ENCODE data around the gene BTNL8.

DNA sequence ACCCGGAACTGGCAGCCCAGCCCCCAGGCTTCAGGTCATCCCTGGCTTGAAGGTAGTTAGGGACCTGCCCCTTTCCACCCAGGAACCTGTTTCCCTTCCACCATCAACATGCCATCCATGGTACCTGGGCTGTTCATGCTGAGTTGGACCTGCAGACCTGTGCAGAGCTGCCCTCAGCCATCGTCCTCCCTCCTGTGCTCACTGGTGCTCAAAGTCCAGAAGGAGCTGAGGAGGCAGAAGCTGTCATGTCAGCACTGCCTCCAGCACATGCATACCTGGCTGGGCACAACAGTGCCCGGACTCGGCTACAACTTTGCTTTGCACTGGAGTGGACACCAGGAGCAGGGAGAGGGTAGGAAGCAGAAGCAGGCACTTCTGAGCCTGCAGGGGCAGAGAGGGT is 36.2 kb downstream of the BTNL8 start:
- TF ChIP-seq, protein P1, sequence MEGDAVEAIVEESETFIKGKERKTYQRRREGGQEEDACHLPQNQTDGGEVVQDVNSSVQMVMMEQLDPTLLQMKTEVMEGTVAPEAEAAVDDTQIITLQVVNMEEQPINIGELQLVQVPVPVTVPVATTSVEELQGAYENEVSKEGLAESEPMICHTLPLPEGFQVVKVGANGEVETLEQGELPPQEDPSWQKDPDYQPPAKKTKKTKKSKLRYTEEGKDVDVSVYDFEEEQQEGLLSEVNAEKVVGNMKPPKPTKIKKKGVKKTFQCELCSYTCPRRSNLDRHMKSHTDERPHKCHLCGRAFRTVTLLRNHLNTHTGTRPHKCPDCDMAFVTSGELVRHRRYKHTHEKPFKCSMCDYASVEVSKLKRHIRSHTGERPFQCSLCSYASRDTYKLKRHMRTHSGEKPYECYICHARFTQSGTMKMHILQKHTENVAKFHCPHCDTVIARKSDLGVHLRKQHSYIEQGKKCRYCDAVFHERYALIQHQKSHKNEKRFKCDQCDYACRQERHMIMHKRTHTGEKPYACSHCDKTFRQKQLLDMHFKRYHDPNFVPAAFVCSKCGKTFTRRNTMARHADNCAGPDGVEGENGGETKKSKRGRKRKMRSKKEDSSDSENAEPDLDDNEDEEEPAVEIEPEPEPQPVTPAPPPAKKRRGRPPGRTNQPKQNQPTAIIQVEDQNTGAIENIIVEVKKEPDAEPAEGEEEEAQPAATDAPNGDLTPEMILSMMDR (IDR thresholded peaks at IDR 0.05): no peak
- TF ChIP-seq ZFX (IDR thresholded peaks at IDR 0.05; ENCODE audit: borderline replicate concordance): no peak

Data from 22Rv1 (cell line).